HG03378 (cell line): ENCODE results near the gene HTN3.
A peak's percentile ranks its signal among the peaks of the same experiment; 100 is the strongest.
"Not testable (repeated sequence)": the region's sequence is repeated elsewhere in the genome, so short reads cannot be mapped to it uniquely, and the experiment has no call there.

ENCODE experiments used
- ATAC-seq: cut with Tn5 transposase; IDR thresholded peaks from one replicate; pipeline ENCODE4 v1.9.1; 2021; ENCODE audit warnings: mild to moderate bottlenecking, moderate library complexity; ENCODE audit not compliant: unreplicated experiment

Gene HTN3

GRCh38 chr4:70028159-70028558, at the start of gene HTN3:
TSS of gene HTN3 (plus strand) at chr4:70028459. CDS start at chr4:70030741, 2,282 bp downstream.
- ATAC-seq = not testable (repeated sequence)

- no peak for ATAC-seq
These were observed 44.2 kb upstream of the HTN3 start for GRCh38 chr4:69984030-69984443.

GRCh38 chr4:69986663-69987062, 41.6 kb upstream of the HTN3 start:
- ATAC-seq = no peak

- ATAC-seq = no peak
These were observed 37.2 kb upstream of the HTN3 start for GRCh38 chr4:69991016-69991415.

- no peak for ATAC-seq
These were observed 33.5 kb upstream of the HTN3 start for GRCh38 chr4:69994782-69995181.

- ATAC-seq = no peak
These were observed 32.7 kb upstream of the HTN3 start, which contains the start of gene STATH for GRCh38 chr4:69995526-69996016. TSS of gene STATH (plus strand) at chr4:69995966. CDS start at chr4:69998438, 2,472 bp downstream.

GRCh38 chr4:69999420-69999819, 28.8 kb upstream of the HTN3 start:
- peak; percentile 47 for ATAC-seq

GRCh38 chr4:70000711-70001110, 27.5 kb upstream of the HTN3 start:
- no peak for ATAC-seq

GRCh38 chr4:70002507-70002906, 25.8 kb upstream of the HTN3 start:
- no peak for ATAC-seq

GRCh38 chr4:70008771-70009170, 19.5 kb upstream of the HTN3 start:
- ATAC-seq = no peak

- ATAC-seq = not testable (repeated sequence)
These were observed 9.3 kb upstream of the HTN3 start for GRCh38 chr4:70019006-70019405.

- ATAC-seq = no peak
These were observed 5.0 kb upstream of the HTN3 start for GRCh38 chr4:70023218-70023617.

GRCh38 chr4:70027011-70027410, 1.2 kb upstream of the HTN3 start:
- ATAC-seq = no peak

GRCh38 chr4:70037559-70037958, 9.3 kb downstream of the HTN3 start:
- ATAC-seq = not testable (repeated sequence)

GRCh38 chr4:70039928-70040327, 11.7 kb downstream of the HTN3 start:
- not testable (repeated sequence) for ATAC-seq

- ATAC-seq = no peak
These were observed 13.5 kb downstream of the HTN3 start for GRCh38 chr4:70041652-70042286.

GRCh38 chr4:70050138-70050537, 21.9 kb downstream of the HTN3 start, which contains the start of gene HTN1:
TSS of gene HTN1 (plus strand) at chr4:70050438. CDS start at chr4:70053077, 2,639 bp downstream.
- ATAC-seq = not testable (repeated sequence)

- ATAC-seq = not testable (repeated sequence)
These were observed 28.3 kb downstream of the HTN3 start for GRCh38 chr4:70056534-70056933.

GRCh38 chr4:70057651-70058050, 29.4 kb downstream of the HTN3 start:
- no peak for ATAC-seq

- ATAC-seq = no peak
These were observed 30.9 kb downstream of the HTN3 start for GRCh38 chr4:70059149-70059548.

- peak; percentile 96 for ATAC-seq
These were observed 33.7 kb downstream of the HTN3 start for GRCh38 chr4:70062000-70062399.

- no peak for ATAC-seq
These were observed 51.9 kb downstream of the HTN3 start for GRCh38 chr4:70080205-70080604.
